PC-3 (cell line): Measurements from ENCODE around the gene SLC2A4RG. TPM values are rescaled to one million over a fixed set of nuclear protein-coding genes. Genes with fewer than 3 reads are reported as not detected.

Experiments used
- ATAC-seq: fragments of 200-7000 bp; cut with Tn5 transposase; 2 replicates; pipeline ENCODE4 v1.9.1; 2020; ENCODE audit warnings: mild to moderate bottlenecking, moderate library complexity
- BruUV-seq: library from RNA; stranded (reverse); fragments of 400-500 nt; replicated peaks from 2 replicates; lab custom pipeline; 2021; lab: Mats Ljungman, UMichigan
- CTCF ChIA-PET: fragments of 300-600 bp; sonication (Branson Sonifier 250); formaldehyde crosslinking; loops from one replicate; lab custom pipeline; 2022; ENCODE audit warnings: antibody characterized with exemption; lab: Charles Lee
- POLR2A ChIA-PET: fragments of 300-600 bp; sonication (Branson Sonifier 250); formaldehyde crosslinking; loops from one replicate; lab custom pipeline; 2022; ENCODE audit warnings: antibody characterized with exemption; ENCODE audit not compliant: unreplicated experiment; lab: Charles Lee
- DNase-seq: peaks from one replicate; pipeline ENCODE4 v3.0.0-alpha.2; 2015
- H2AFZ ChIP-seq: fragments of 300-600 bp; sonication (generic); 2 replicates; pipeline ENCODE4 v1.6.0; 2016; ENCODE audit warnings: antibody characterized with exemption, low read length
- H3F3A ChIP-seq: fragments of 300-600 bp; sonication (generic); one replicate; pipeline ENCODE4 v1.6.0; 2017; ENCODE audit warnings: antibody characterized with exemption, low read length, control low read depth, mild to moderate bottlenecking; ENCODE audit not compliant: unreplicated experiment
- H3K27ac ChIP-seq: fragments of 300-600 bp; sonication (generic); 2 replicates; pipeline ENCODE4 v1.5.1; 2016; ENCODE audit warnings: mild to moderate bottlenecking, low read length
- H3K27me3 ChIP-seq: fragments of 300-600 bp; sonication (generic); 2 replicates; pipeline ENCODE4 v1.6.1; 2016; ENCODE audit warnings: low read length, mixed read lengths
- H3K36me3 ChIP-seq: fragments of 300-600 bp; sonication (generic); 2 replicates; pipeline ENCODE4 v1.6.1; 2016; ENCODE audit warnings: low read depth, mixed run types, low read length, mixed read lengths
- H3K4me1 ChIP-seq: fragments of 300-600 bp; sonication (generic); 2 replicates; pipeline ENCODE4 v1.5.1; 2016; ENCODE audit warnings: low read length; ENCODE audit not compliant: insufficient read depth
- H3K4me2 ChIP-seq: fragments of 300-600 bp; sonication (generic); 2 replicates; pipeline ENCODE4 v1.6.0; 2016; ENCODE audit warnings: low read length
- H3K4me3 ChIP-seq: fragments of 300-600 bp; sonication (generic); 2 replicates; pipeline ENCODE4 v1.5.1; 2016; ENCODE audit warnings: mild to moderate bottlenecking, low read length, mixed read lengths
- H3K79me2 ChIP-seq: fragments of 300-600 bp; sonication (generic); 2 replicates; pipeline ENCODE4 v1.6.1; 2017; ENCODE audit warnings: low read length, mixed read lengths
- H3K9ac ChIP-seq: fragments of 300-600 bp; sonication (generic); 2 replicates; pipeline ENCODE4 v1.6.0; 2016; ENCODE audit warnings: mild to moderate bottlenecking, low read length
- H3K9me2 ChIP-seq: fragments of 300-600 bp; sonication (generic); replicated peaks from 2 replicates; pipeline ENCODE4 v1.6.1; 2016; ENCODE audit warnings: mixed run types, low read length, mixed read lengths
- H3K9me3 ChIP-seq: fragments of 300-600 bp; sonication (generic); 2 replicates; pipeline ENCODE4 v1.6.1; 2016; ENCODE audit warnings: low read length, mixed read lengths
- H4K20me1 ChIP-seq: fragments of 300-600 bp; sonication (generic); 2 replicates; pipeline ENCODE4 v1.6.1; 2016; ENCODE audit warnings: low read length, mixed read lengths
- CTCF ChIP-seq: fragments of 300-600 bp; sonication (generic); conservative IDR thresholded peaks from 2 replicates; pipeline ENCODE4 v1.5.1; 2017; ENCODE audit warnings: antibody characterized with exemption, low read depth, mild to moderate bottlenecking, low read length
- EZH2 ChIP-seq: fragments of 300-600 bp; sonication (generic); IDR thresholded peaks from one replicate; pipeline ENCODE4 v1.6.1; 2017; ENCODE audit warnings: antibody characterized with exemption, mild to moderate bottlenecking, low read length; ENCODE audit not compliant: unreplicated experiment
- EZH2phosphoT487 ChIP-seq: fragments of 300-600 bp; sonication (generic); IDR thresholded peaks from 2 replicates; pipeline ENCODE4 v1.6.1; 2018; ENCODE audit warnings: mild to moderate bottlenecking, antibody characterized with exemption, low read length, borderline replicate concordance
- intact Hi-C: fragments of 100-400 bp; cut with micrococcal nuclease; formaldehyde crosslinking; loops from 2 replicates; pipeline ENCODE4 v1.9.0; 2023
- total RNA-seq: library from RNA; depleted of rRNA; stranded (reverse); fragments of >200 nt; gene quantifications from 2 replicates; pipeline ENCODE4 v1.2.3, GENCODE V29; 2014

The SLC2A4RG gene
- total RNA-seq, 1 experiment from 2014 or later, result 116 TPM

DNA sequence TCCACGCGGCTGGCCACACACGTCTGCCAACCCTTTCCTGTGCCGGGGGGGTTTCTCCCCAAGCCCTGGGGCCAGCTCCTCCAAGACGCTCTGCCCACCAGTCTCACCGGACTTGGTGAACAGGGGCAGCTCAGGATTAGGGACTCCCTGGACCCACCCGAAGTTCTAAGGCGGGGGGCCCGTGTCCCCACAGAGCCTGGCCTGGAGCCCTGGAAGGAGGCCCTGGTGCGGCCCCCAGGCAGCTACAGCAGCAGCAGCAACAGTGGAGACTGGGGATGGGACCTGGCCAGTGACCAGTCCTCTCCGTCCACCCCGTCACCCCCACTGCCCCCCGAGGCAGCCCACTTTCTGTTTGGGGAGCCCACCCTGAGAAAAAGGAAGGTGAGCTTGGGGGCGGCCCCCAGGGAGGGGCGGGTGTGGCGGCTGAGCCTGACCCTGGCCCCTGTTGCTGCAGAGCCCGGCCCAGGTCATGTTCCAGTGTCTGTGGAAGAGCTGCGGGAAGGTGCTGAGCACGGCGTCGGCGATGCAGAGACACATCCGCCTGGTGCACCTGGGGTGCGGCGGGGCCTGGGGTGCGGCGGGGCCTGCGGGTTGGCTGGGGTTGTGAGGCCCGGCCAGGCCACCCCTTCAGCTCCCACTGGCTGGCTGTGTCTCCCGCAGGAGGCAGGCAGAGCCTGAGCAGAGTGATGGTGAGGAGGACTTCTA lies 2.3 kb downstream of the SLC2A4RG start:
- no peak for ATAC-seq
- no TSS peak for BruUV-seq
- H3F3A ChIP-seq, result no peaks in the 10 kb centered on the region
- H3K27me3 ChIP-seq, result no peaks in the 10 kb centered on the region
- no peak for TF ChIP-seq EZH2
- TF ChIP-seq EZH2phosphoT487, result no peak
- no peak for TF ChIP-seq CTCF
- no peaks in the 10 kb centered on the region for H3K9me3 ChIP-seq
- no peaks in the 10 kb centered on the region for H3K9me2 ChIP-seq
- H3K36me3 ChIP-seq, result peaks cover 22% of the 10 kb centered on the region
- POLR2A ChIA-PET, result interaction anchor here (0.6 to 0.9 kb wide), 2 partner anchors 204 to 298 kb away, joined by 3 read pairs; partner anchors contain the start of gene PTK6
- H4K20me1 ChIP-seq, result no peaks in the 10 kb centered on the region
- peaks cover 12% of the 10 kb centered on the region for H3K4me1 ChIP-seq
- peak overlapping the region; percentile 84 for H3K4me3 ChIP-seq
- intact Hi-C loops, result loop anchor here (2.0 kb wide), 1 partner anchor 35 kb away; the partner anchor contains the start of gene ARFRP1
- H3K27ac ChIP-seq, result peak overlapping the region; percentile 64
- H3K4me2 ChIP-seq, result peak overlapping the region; percentile 88
- no peak for DNase-seq
- CTCF ChIA-PET, result interaction anchor here (0.6 to 1.5 kb wide), 3 partner anchors 34 to 44 kb away, joined by 3 to 5 read pairs (median 5); partner anchors contain the start of genes ARFRP1 and ZGPAT
- peaks cover 13% of the 10 kb centered on the region for H3K79me2 ChIP-seq
- H2AFZ ChIP-seq, result peak overlapping the region; percentile 79
- peak overlapping the region; percentile 83 for H3K9ac ChIP-seq

DNA sequence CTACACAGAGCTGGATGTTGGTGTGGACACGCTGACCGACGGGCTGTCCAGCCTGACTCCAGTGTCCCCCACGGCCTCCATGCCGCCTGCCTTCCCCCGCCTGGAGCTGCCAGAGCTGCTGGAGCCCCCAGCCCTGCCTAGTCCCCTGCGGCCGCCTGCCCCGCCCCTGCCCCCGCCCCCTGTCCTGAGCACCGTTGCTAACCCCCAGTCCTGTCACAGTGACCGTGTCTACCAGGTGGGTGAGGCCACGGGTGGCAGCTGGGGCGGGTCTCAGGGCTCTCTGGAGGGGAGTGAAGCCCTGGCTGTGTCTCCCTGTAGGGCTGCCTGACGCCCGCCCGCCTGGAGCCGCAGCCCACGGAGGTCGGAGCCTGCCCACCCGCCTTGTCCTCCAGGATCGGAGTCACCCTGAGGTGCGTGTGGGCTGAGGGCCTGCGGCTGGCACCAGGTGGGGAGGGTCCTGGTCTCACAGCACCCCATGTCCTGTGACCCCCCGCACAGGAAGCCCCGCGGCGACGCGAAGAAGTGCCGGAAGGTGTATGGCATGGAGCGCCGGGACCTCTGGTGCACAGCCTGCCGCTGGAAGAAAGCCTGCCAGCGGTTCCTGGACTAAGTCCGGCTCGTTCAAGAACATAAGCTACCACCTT lies 2.9 kb downstream of the SLC2A4RG start:
- CTCF ChIA-PET, result no interaction called here
- H3K4me1 ChIP-seq, result peaks cover 12% of the 10 kb centered on the region
- intact Hi-C loops, result no loop called here

More for the DNA sequence above, 2.9 kb downstream of the SLC2A4RG start:
- no peak overlapping the region for H3K4me3 ChIP-seq
- no peaks in the 10 kb centered on the region for H3K9me2 ChIP-seq
- H3K27me3 ChIP-seq, result no peaks in the 10 kb centered on the region
- H3K79me2 ChIP-seq, result peaks cover 13% of the 10 kb centered on the region
- H3K4me2 ChIP-seq, result no peak overlapping the region
- no peak for ATAC-seq
- no peak overlapping the region for H3K9ac ChIP-seq
- TF ChIP-seq EZH2 (no peak), EZH2phosphoT487 (no peak), CTCF (no peak)
- no TSS peak for BruUV-seq
- H4K20me1 ChIP-seq, result no peaks in the 10 kb centered on the region
- POLR2A ChIA-PET, result interaction anchor here (0.6 kb wide), 1 partner anchor 297 kb away, joined by 3 read pairs; no protein-coding TSS in a partner anchor
- H3K36me3 ChIP-seq, result peaks cover 22% of the 10 kb centered on the region
- no peaks in the 10 kb centered on the region for H3K9me3 ChIP-seq
- H2AFZ ChIP-seq, result no peak overlapping the region
- DNase-seq, result no peak
- H3K27ac ChIP-seq, result no peak overlapping the region
- H3F3A ChIP-seq, result no peaks in the 10 kb centered on the region
